ENCODE results near the gene NDUFA7.

The NDUFA7 gene

DNA sequence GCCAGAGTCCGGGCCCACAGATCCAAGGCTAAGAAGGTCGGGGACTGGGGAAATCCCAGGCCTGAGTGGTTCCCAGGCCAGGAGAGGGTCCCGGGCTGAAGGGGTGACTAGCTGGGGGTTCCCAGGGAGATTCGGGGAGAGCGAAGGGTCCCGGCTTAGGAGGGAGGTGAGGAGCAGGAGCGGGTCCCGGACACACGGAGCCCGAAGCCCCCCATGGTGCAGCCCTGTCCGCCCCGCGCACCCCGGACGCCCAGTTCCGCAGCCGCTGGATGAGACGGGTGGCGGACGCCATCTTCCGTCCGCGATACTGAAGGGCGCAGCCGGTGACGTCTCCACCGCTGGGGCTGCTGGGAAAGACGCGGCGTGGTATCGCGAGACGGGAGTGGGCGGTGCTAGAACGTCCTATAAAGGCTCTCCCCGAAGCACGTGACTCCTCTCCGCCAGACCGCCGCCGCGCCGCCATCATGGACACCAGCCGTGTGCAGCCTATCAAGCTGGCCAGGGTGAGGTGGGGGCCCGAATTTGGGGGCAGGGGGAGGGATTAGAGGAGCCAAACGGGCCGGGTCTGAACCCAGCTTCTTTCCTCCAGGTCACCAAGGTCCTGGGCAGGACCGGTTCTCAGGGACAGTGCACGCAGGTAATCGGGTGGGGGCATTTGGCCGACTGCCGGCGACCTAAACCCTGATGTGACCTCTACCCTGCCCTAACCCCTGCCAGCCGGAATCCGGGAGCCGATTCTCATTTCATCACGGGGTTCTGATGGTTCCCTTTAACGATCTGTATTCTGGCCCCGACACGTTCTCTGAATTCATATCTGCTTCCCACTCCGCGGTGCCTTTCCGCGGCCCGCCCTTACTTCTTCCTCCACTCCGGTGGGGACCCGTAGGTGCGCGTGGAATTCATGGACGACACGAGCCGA is at the start of gene NDUFA7, which contains the start of gene RPS28:
NDUFA7 (minus strand) TSS at position 309 of the 919 bp plus-strand sequence; CDS start at position 292, 17 bp downstream.
RPS28 (plus strand) TSS at position 430 of the 919 bp plus-strand sequence; CDS start at position 465, 35 bp downstream.
- Histone ChIP-seq H3K4me3 (ENCODE audit: low read length) (peak within 1 kb of the TSS; percentile 99), H3K9me3 (ENCODE audit: control insufficient read depth, low read length) (no peaks in the 10 kb centered on the region), H3K9ac (ENCODE audit: low read length) (peak within 1 kb of the TSS; percentile 98), H3K4me1 (ENCODE audit: control insufficient read depth, insufficient read depth, low read length) (peaks cover 24% of the 10 kb centered on the region), H3K27me3 (ENCODE audit: control insufficient read depth, insufficient read depth, low read length) (no peaks in the 10 kb centered on the region), H3K36me3 (ENCODE audit: control insufficient read depth, insufficient read depth, low read length) (no peaks in the 10 kb centered on the region)

GRCh38 chr19:8370176-8371010 is 49.2 kb upstream of the NDUFA7 start:
- H3K4me1 ChIP-seq (ENCODE audit: control insufficient read depth, insufficient read depth, low read length): peaks cover 40% of the 10 kb centered on the region
- H3K36me3 ChIP-seq (ENCODE audit: control insufficient read depth, insufficient read depth, low read length): no peaks in the 10 kb centered on the region
- no peak overlapping the region for H3K4me3 ChIP-seq (ENCODE audit: low read length)
- no peaks in the 10 kb centered on the region for H3K9me3 ChIP-seq (ENCODE audit: control insufficient read depth, low read length)
- H3K27me3 ChIP-seq (ENCODE audit: control insufficient read depth, insufficient read depth, low read length): peaks cover 20% of the 10 kb centered on the region
- H3K9ac ChIP-seq (ENCODE audit: low read length): no peak overlapping the region

DNA sequence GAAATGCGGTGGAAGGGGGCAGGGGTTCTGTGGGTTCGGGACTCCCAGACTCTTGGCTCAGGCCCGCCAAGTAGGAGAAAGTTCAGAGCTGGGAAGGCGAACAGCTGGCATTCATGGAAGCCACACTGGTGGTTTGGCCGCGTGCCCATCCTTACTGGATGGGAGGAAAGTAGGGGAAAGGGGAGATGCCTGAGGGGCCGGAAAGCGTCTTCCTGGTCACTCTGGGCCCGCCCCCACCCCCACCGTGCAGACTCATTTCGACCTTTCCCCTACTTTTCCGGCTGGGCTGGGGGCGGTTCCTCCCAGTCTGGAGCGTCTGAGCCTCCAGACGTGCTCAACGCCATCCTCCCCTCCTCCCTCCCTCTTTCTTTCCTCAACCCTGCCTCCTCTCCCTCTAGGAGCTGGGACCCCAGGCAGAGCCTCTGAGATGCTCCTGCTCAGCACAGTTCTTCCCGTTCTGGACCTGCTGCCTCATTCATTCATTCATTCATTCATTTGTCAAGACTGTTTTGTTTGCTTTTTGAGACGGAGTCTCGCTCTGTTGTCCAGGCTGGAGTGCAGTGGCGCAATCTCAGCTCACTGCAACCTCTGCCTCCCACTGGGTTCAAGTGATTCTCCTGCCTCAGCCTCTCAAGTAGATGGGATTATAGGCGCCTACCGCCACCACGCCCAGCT is 46.3 kb upstream of the NDUFA7 start:
- Histone ChIP-seq H3K9me3 (ENCODE audit: control insufficient read depth, low read length) (no peaks in the 10 kb centered on the region), H3K4me1 (ENCODE audit: control insufficient read depth, insufficient read depth, low read length) (peaks cover 46% of the 10 kb centered on the region), H3K9ac (ENCODE audit: low read length) (no peak overlapping the region), H3K27me3 (ENCODE audit: control insufficient read depth, insufficient read depth, low read length) (peaks cover 24% of the 10 kb centered on the region), H3K36me3 (ENCODE audit: control insufficient read depth, insufficient read depth, low read length) (no peaks in the 10 kb centered on the region), H3K4me3 (ENCODE audit: low read length) (no peak overlapping the region)

DNA sequence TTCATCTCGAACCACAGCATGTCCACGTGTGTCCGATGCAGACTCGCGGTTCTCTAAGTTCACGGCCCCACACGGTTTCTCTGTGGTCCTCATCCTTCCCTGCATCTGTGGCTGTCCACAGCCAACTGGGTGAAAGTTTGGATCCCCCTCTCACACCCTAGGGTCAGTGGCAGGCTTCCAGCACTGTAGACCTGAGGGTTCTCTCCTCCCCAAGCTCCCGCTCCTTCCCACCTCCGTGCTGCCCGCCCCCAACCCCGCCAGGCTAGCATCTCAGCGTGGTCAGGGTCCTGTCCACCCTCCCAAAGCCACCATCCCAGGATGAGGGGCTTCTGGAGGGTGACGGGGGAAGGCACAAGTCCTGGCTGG is 45.8 kb upstream of the NDUFA7 start:
- Histone ChIP-seq H3K36me3 (ENCODE audit: control insufficient read depth, insufficient read depth, low read length) (no peaks in the 10 kb centered on the region), H3K4me1 (ENCODE audit: control insufficient read depth, insufficient read depth, low read length) (peaks cover 50% of the 10 kb centered on the region), H3K9ac (ENCODE audit: low read length) (no peak overlapping the region), H3K4me3 (ENCODE audit: low read length) (no peak overlapping the region), H3K27me3 (ENCODE audit: control insufficient read depth, insufficient read depth, low read length) (peaks cover 24% of the 10 kb centered on the region), H3K9me3 (ENCODE audit: control insufficient read depth, low read length) (no peaks in the 10 kb centered on the region)

DNA sequence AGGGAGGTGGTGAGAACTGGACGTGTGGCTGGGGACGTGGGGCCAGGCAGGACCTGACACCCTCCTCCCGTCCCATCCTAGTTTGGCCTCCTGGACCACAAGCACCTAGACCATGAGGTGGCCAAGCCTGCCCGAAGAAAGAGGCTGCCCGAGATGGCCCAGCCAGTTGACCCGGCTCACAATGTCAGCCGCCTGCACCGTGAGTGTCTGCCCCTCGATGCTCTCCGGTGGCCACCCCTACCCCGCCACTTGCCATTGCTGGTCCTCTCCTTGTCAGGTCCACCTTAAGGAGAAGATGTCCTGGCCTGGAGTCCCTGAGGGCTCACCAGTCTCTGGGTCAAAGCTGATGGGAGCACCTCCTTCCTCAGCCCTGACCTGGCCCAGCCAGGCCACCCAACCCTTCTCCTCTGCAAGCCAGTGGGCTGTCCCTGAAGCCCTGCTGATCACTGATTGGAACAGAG is 45.0 kb upstream of the NDUFA7 start:
- Histone ChIP-seq H3K4me1 (ENCODE audit: control insufficient read depth, insufficient read depth, low read length) (peaks cover 51% of the 10 kb centered on the region), H3K9ac (ENCODE audit: low read length) (no peak overlapping the region), H3K4me3 (ENCODE audit: low read length) (no peak overlapping the region), H3K27me3 (ENCODE audit: control insufficient read depth, insufficient read depth, low read length) (peaks cover 24% of the 10 kb centered on the region), H3K9me3 (ENCODE audit: control insufficient read depth, low read length) (no peaks in the 10 kb centered on the region), H3K36me3 (ENCODE audit: control insufficient read depth, insufficient read depth, low read length) (no peaks in the 10 kb centered on the region)

- peaks cover 24% of the 10 kb centered on the region for H3K27me3 ChIP-seq (ENCODE audit: control insufficient read depth, insufficient read depth, low read length)
- peak within 1 kb of the TSS; percentile 47 for H3K9ac ChIP-seq (ENCODE audit: low read length)
- H3K36me3 ChIP-seq (ENCODE audit: control insufficient read depth, insufficient read depth, low read length): no peaks in the 10 kb centered on the region
- peaks cover 41% of the 10 kb centered on the region for H3K4me1 ChIP-seq (ENCODE audit: control insufficient read depth, insufficient read depth, low read length)
- H3K9me3 ChIP-seq (ENCODE audit: control insufficient read depth, low read length): no peaks in the 10 kb centered on the region
- H3K4me3 ChIP-seq (ENCODE audit: low read length): peak within 1 kb of the TSS; percentile 36
These were observed 42.9 kb upstream of the NDUFA7 start, which contains the start of gene ANGPTL4 for GRCh38 chr19:8363803-8364771. Gene ANGPTL4 (plus strand): TSS chr19:8364155. CDS start chr19:8364322, 167 bp downstream.

DNA sequence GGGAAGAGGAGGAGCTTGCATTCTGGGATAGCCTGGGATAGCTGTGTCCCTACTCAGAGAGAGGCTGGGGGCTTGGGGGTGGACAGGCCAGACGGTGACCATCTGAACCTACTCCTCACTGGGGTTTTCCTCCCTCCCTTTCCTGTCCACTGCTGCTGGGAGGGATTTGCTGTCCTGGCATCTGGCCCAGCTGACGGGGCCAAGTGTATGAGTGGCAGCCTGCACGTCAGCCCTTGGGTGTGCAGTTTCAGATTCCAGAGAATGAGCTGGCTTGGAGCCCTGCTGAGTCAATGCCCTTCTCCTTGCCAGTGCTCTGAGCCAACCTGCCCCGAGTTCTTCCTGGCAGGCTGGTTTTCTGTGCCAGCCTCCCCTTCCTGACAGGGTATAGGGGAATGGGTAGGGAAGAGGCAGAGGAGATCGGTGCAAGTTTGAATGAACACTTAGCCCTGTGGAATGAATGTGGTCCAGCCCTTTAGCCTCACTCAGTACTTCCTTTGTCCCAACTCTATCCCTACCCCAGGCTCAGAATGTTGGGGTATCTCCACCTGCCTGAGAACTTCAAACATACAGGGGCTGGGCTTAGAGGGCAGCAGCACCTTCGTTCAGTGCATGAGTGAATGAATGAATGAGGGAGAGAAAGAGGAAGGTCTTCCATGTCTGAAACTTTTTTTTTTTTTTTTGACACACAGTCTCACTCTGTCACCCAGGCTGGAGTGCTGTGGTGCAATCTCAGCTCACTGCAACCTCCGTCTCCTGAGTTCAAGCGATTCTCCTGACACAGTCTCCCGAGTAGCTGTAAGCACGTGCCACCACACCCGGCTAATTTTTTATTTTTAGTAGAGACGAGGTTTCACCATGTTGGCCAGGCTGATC is 41.0 kb upstream of the NDUFA7 start:
- Histone ChIP-seq H3K36me3 (ENCODE audit: control insufficient read depth, insufficient read depth, low read length) (no peaks in the 10 kb centered on the region), H3K4me3 (ENCODE audit: low read length) (peak overlapping the region; percentile 41), H3K4me1 (ENCODE audit: control insufficient read depth, insufficient read depth, low read length) (peaks cover 29% of the 10 kb centered on the region), H3K9me3 (ENCODE audit: control insufficient read depth, low read length) (no peaks in the 10 kb centered on the region), H3K27me3 (ENCODE audit: control insufficient read depth, insufficient read depth, low read length) (peaks cover 20% of the 10 kb centered on the region), H3K9ac (ENCODE audit: low read length) (peak overlapping the region; percentile 65)

DNA sequence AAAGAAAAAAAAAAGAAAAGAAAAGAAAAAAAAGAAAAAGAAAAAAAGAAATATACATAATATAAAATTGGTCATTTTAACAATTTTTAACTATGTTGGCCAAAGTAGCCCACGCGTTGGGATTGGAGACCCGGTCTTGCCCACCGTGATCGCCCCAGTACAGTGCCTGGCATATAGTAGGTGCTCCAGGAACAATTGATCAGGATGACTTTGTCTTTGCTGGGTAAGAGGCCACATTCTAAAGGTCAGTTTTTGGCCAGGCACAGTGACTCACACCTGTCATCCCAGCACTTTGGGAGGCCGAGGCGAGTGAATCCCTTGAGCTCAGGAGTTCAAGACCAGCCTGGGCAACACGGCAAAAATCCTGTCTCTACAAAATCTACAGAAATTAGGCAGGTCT is 39.0 kb upstream of the NDUFA7 start:
- Histone ChIP-seq H3K36me3 (ENCODE audit: control insufficient read depth, insufficient read depth, low read length) (no peaks in the 10 kb centered on the region), H3K4me1 (ENCODE audit: control insufficient read depth, insufficient read depth, low read length) (peaks cover 31% of the 10 kb centered on the region), H3K27me3 (ENCODE audit: control insufficient read depth, insufficient read depth, low read length) (peaks cover 4% of the 10 kb centered on the region), H3K9me3 (ENCODE audit: control insufficient read depth, low read length) (no peaks in the 10 kb centered on the region), H3K9ac (ENCODE audit: low read length) (no peak overlapping the region), H3K4me3 (ENCODE audit: low read length) (no peak overlapping the region)

- Histone ChIP-seq H3K4me1 (ENCODE audit: control insufficient read depth, insufficient read depth, low read length) (peaks cover 32% of the 10 kb centered on the region), H3K9me3 (ENCODE audit: control insufficient read depth, low read length) (no peaks in the 10 kb centered on the region), H3K9ac (ENCODE audit: low read length) (no peak overlapping the region), H3K36me3 (ENCODE audit: control insufficient read depth, insufficient read depth, low read length) (no peaks in the 10 kb centered on the region), H3K27me3 (ENCODE audit: control insufficient read depth, insufficient read depth, low read length) (peaks cover 4% of the 10 kb centered on the region), H3K4me3 (ENCODE audit: low read length) (no peak overlapping the region)
These were observed 37.8 kb upstream of the NDUFA7 start for GRCh38 chr19:8358948-8359347.

GRCh38 chr19:8357007-8357521 is 35.9 kb upstream of the NDUFA7 start:
- H3K4me1 ChIP-seq (ENCODE audit: control insufficient read depth, insufficient read depth, low read length): peaks cover 17% of the 10 kb centered on the region

More at GRCh38 chr19:8357007-8357521, 35.9 kb upstream of the NDUFA7 start:
- Histone ChIP-seq H3K36me3 (ENCODE audit: control insufficient read depth, insufficient read depth, low read length) (no peaks in the 10 kb centered on the region), H3K27me3 (ENCODE audit: control insufficient read depth, insufficient read depth, low read length) (no peaks in the 10 kb centered on the region), H3K4me3 (ENCODE audit: low read length) (no peak overlapping the region), H3K9ac (ENCODE audit: low read length) (no peak overlapping the region), H3K9me3 (ENCODE audit: control insufficient read depth, low read length) (no peaks in the 10 kb centered on the region)

Measured in mucosa of stomach (tissue), 1 donor.